GM06990 (cell line): ENCODE data around the gene RAB28.

Experiments
- DNase-seq: peaks from one replicate; pipeline ENCODE4 v3.0.0-alpha.2; 2011; ENCODE audit not compliant: insufficient read length; ENCODE audit errors: extremely low read depth
- H3K27me3 ChIP-seq: replicated peaks from 2 replicates; pipeline ENCODE4 v1.6.0; 2011; ENCODE audit warnings: low read length; ENCODE audit not compliant: control insufficient read depth, insufficient read depth
- H3K36me3 ChIP-seq: 2 replicates; pipeline ENCODE4 v1.5.1; 2011; ENCODE audit warnings: low read length; ENCODE audit not compliant: control insufficient read depth, insufficient read depth
- H3K4me3 ChIP-seq: replicated peaks from 2 replicates; pipeline ENCODE4 v1.5.1; 2011; ENCODE audit warnings: low read depth, mild to moderate bottlenecking, control low read depth, low read length
- CTCF ChIP-seq: IDR thresholded peaks from 2 replicates; pipeline ENCODE4 v1.5.1; 2011; ENCODE audit warnings: low read length, control low read depth, mild to moderate bottlenecking, inconsistent platforms; ENCODE audit not compliant: insufficient read depth, poor library complexity, severe bottlenecking

The RAB28 gene

GRCh38 chr4:13471400-13471799 lies 12.7 kb downstream of the RAB28 start:
- no peak for DNase-seq
- TF ChIP-seq CTCF, result no peak
- H3K27me3 ChIP-seq, result no peaks in the 10 kb centered on the region
- H3K4me3 ChIP-seq, result no peak overlapping the region
- H3K36me3 ChIP-seq, result no peaks in the 10 kb centered on the region; the same call in 1 of the 2 replicates

- DNase-seq, result no peak
- TF ChIP-seq CTCF, result no peak
- Histone ChIP-seq H3K27me3 (no peaks in the 10 kb centered on the region), H3K36me3 (no peaks in the 10 kb centered on the region; the same call in 1 of the 2 replicates), H3K4me3 (no peak overlapping the region)
These were observed 13.8 kb downstream of the RAB28 start for GRCh38 chr4:13470379-13470778.

- DNase-seq, result no peak
- Histone ChIP-seq H3K4me3 (no peak overlapping the region), H3K36me3 (no peaks in the 10 kb centered on the region; the same call in 1 of the 2 replicates), H3K27me3 (no peaks in the 10 kb centered on the region)
- no peak for TF ChIP-seq CTCF
These were observed 19.2 kb downstream of the RAB28 start for GRCh38 chr4:13464973-13465372.

GRCh38 chr4:13464543-13464942 lies 19.6 kb downstream of the RAB28 start:
- Histone ChIP-seq H3K4me3 (no peak overlapping the region), H3K36me3 (no peaks in the 10 kb centered on the region; the same call in 1 of the 2 replicates), H3K27me3 (no peaks in the 10 kb centered on the region)
- DNase-seq, result no peak
- no peak for TF ChIP-seq CTCF

GRCh38 chr4:13461191-13461905 lies 22.8 kb downstream of the RAB28 start:
- H3K27me3 ChIP-seq, result no peaks in the 10 kb centered on the region
- H3K4me3 ChIP-seq, result no peak overlapping the region
- no peak for TF ChIP-seq CTCF
- DNase-seq, result no peak
- no peaks in the 10 kb centered on the region for H3K36me3 ChIP-seq
